Duodenal mucosa (tissue), 2 donors: ENCODE results near the gene KRTAP10-4.
"Not testable (repeated sequence)": the region's sequence is repeated elsewhere in the genome, so short reads cannot be mapped to it uniquely, and the experiment has no call there.

ENCODE experiments used
- H3K27ac ChIP-seq: one replicate; pipeline ENCODE4 v1.7.0; 2013; ENCODE audit warnings: low read depth, low read length
- H3K27me3 ChIP-seq, 2 donors: one replicate each; pipeline ENCODE4 v1.7.0; 2013; ENCODE audit warnings: low read length in 2 of 2, control low read depth in 1 of 2; ENCODE audit not compliant: insufficient read depth in 2 of 2, control insufficient read depth in 1 of 2
- H3K36me3 ChIP-seq, 2 donors: one replicate each; pipeline ENCODE4 v1.7.0; 2013; ENCODE audit warnings: low read length in 2 of 2, control low read depth in 1 of 2; ENCODE audit not compliant: insufficient read depth in 2 of 2, control insufficient read depth in 1 of 2
- H3K4me1 ChIP-seq, 2 donors: one replicate each; pipeline ENCODE4 v1.7.0; 2013; ENCODE audit warnings: low read length in 2 of 2, control low read depth in 1 of 2; ENCODE audit not compliant: insufficient read depth in 2 of 2, control insufficient read depth in 1 of 2
- H3K4me3 ChIP-seq, 2 donors: one replicate each; pipeline ENCODE4 v1.7.0; 2013; ENCODE audit warnings: low read length in 2 of 2, low read depth in 1 of 2
- H3K9ac ChIP-seq, 2 donors: one replicate each; pipeline ENCODE4 v1.7.0; 2013; ENCODE audit warnings: low read length in 2 of 2, low read depth in 1 of 2
- H3K9me3 ChIP-seq, 2 donors: one replicate each; pipeline ENCODE4 v1.7.0; 2013; ENCODE audit warnings: low read length in 2 of 2, control low read depth in 1 of 2; ENCODE audit not compliant: control insufficient read depth in 1 of 2

Gene KRTAP10-4

DNA sequence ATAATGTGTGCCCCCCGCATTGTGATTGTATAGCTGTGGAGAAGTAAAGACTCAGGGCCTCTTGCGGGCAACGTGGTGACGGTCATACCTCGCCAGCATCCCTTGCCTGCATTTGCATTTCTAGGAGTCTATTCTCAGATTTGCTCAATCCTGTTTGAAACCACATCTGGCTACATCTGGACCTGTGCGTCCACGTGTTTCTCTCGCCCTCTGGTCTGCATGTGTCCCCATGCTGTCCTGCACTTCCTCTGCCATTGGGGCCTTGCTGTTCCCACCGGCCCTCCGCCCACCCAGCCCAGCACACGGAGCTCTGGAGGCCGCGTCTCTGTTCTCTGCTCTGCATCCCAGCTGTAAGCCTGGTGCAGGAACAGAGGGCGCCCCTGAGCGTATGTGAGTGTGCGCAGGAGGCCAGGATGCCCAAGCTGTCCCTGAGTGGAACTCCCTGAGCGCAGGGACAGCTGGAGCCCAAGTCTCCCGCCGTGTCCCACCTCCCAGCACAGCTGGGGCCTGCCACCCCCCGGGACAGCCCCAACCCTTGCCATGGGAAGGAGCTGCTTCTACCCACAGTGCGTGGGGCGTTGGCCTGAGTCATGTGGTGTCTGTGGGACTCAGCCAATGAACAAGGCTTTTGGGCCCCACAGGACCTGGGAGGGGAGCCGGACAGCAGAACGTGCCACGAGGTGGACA lies 23.9 kb upstream of the KRTAP10-4 start:
- Histone ChIP-seq H3K27me3 (peaks cover 0 to 4% of the 10 kb centered on the region in 2 donors), H3K4me3 (no peak overlapping the region), H3K4me1 (no peaks in the 10 kb centered on the region), H3K36me3 (no peaks in the 10 kb centered on the region), H3K9me3 (peaks cover 0 to 7% of the 10 kb centered on the region in 2 donors), H3K27ac (no peak overlapping the region), H3K9ac (no peak overlapping the region)

DNA sequence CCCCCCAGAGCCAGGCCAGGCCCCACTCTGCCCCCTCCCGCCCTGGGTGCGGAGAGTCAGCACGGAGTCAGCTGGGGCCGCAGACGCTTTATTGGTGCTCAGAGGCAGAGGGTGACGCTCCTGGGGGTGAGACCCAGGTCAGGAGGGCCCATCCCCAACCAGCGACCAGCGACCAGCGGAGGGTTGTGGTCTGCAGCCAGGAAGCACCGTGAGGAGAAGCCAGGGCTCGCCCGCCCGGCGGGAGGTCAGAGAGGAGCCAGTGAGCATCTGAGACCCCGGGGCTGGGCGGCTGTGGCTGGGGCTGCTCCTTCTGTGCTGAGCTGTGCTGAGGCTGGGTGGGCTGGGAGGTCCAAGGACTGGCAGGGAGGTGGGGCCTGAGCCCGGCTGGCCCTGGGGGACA lies 23.2 kb upstream of the KRTAP10-4 start:
- not testable (repeated sequence) for H3K27ac ChIP-seq, H3K9me3 ChIP-seq, H3K4me1 ChIP-seq, H3K4me3 ChIP-seq, H3K36me3 ChIP-seq, H3K9ac ChIP-seq, H3K27me3 ChIP-seq

DNA sequence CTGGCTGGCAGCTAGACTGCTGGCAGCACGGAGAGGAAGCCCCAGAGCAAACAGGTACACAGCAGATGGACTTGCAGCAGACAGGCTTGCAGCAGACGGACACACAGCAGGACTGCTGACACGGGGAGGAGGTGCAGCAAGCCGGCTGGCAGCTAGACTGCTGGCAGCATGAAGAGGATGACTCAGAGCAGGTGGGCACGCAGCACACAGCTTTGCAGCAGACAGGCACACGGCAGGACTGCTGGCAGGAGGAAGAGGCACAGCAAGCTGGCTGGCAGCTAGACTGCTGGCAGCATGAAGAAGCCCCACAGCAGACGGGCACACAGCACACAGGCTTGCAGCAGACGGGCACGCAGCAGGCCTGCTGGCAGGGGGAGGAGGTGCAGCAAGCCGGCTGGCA lies 22.7 kb upstream of the KRTAP10-4 start:
- no peaks in the 10 kb centered on the region for H3K36me3 ChIP-seq
- H3K9ac ChIP-seq, result no peak overlapping the region
- peaks cover 0 to 4% of the 10 kb centered on the region in 2 donors for H3K27me3 ChIP-seq

DNA sequence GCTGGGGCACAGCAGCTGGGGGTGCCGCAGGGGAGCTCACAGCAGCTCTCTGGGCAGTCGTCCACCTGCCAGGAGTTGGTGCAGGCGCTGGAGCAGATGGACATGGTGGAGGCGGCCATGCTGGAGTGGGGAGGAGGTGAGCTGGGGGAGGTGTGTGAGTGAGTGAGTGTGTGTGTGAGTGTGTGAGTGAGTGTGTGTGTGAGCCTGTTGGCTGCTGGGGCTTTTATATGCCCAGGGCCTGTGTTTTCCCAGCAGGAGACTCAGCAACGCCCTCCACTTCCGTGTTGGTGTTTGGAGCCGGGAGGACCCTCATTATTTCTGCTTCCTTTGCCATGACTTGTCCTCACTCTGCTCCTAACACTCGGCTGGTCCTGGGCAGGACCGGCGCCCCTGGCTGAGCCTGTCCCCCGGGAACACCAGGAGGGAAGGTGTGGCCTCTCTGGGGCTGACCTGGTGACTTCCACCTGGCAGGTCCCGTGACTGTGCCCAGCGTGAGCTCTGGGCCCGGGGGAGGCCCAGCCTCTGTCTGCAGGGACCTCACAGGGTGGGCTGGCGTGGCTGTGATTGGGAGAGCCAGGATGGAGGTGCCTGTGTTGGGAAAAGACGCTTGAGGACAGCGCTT lies 22.1 kb upstream of the KRTAP10-4 start, which contains the start of gene KRTAP10-2:
Gene KRTAP10-2 (minus strand): TSS at position 166 of the 622 bp plus-strand sequence. CDS start 47 bp downstream, at position 119.
- H3K4me3 ChIP-seq, result no peak within 1 kb of the TSS
- no peak within 1 kb of the TSS for H3K9ac ChIP-seq
- H3K36me3 ChIP-seq, result no peaks in the 10 kb centered on the region
- no peaks in the 10 kb centered on the region for H3K4me1 ChIP-seq
- H3K9me3 ChIP-seq, result peaks cover 0 to 7% of the 10 kb centered on the region in 2 donors
- peaks cover 0 to 4% of the 10 kb centered on the region in 2 donors for H3K27me3 ChIP-seq
- no peak within 1 kb of the TSS for H3K27ac ChIP-seq

More for the DNA sequence above, 22.7 kb upstream of the KRTAP10-4 start:
- Histone ChIP-seq H3K9me3 (peaks cover 0 to 7% of the 10 kb centered on the region in 2 donors), H3K4me1 (no peaks in the 10 kb centered on the region), H3K4me3 (no peak overlapping the region), H3K27ac (no peak overlapping the region)

DNA sequence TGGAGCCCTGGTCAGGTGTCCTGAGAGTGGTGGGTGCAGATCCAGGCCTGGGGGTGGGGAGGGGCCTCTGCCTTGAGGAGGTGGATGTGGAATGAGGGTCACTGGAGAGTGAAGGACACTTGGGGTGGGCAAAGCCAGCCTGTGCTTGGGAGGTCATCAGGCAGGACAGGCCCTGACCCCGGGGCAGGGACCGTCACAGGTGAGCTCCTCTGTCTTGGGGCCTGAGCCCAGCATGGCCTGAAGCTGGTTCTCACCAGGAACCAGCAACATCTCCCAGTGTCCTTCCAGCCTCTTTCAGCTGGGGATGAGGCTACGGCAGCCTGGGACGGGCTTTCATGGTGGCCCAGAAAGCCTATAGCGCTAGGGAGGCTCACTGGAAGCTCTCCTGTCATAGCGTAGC lies 21.4 kb upstream of the KRTAP10-4 start:
- H3K27me3 ChIP-seq, result peaks cover 0 to 4% of the 10 kb centered on the region in 2 donors
- H3K4me1 ChIP-seq, result no peaks in the 10 kb centered on the region
- no peak overlapping the region for H3K27ac ChIP-seq
- no peak overlapping the region for H3K4me3 ChIP-seq
- H3K36me3 ChIP-seq, result no peaks in the 10 kb centered on the region
- peaks cover 0 to 1% of the 10 kb centered on the region in 2 donors for H3K9me3 ChIP-seq
- no peak overlapping the region for H3K9ac ChIP-seq

DNA sequence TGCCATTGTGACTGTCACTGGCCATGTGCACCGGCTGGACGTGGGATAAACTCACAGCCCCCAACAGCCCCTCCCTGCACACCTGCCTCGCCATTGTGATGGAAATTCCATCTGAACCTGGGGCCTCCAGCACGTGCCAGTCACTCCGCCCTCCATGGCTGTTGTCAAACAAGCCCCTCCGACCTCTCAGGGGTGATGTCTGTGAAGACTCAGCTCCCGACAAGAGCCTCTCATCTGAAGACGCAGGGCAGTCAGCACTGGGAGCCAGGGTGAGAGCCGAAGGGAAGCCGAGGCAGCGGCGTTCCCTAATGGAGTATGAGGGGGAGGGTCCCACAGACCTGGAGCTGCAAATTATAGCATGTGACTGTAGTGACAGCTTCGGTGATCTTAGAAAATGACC lies 20.8 kb upstream of the KRTAP10-4 start:
- Histone ChIP-seq H3K4me3 (no peak overlapping the region), H3K27me3 (peaks cover 1 to 4% of the 10 kb centered on the region in 2 donors), H3K27ac (no peak overlapping the region), H3K9ac (no peak overlapping the region), H3K4me1 (no peaks in the 10 kb centered on the region), H3K9me3 (no peaks in the 10 kb centered on the region), H3K36me3 (no peaks in the 10 kb centered on the region)

DNA sequence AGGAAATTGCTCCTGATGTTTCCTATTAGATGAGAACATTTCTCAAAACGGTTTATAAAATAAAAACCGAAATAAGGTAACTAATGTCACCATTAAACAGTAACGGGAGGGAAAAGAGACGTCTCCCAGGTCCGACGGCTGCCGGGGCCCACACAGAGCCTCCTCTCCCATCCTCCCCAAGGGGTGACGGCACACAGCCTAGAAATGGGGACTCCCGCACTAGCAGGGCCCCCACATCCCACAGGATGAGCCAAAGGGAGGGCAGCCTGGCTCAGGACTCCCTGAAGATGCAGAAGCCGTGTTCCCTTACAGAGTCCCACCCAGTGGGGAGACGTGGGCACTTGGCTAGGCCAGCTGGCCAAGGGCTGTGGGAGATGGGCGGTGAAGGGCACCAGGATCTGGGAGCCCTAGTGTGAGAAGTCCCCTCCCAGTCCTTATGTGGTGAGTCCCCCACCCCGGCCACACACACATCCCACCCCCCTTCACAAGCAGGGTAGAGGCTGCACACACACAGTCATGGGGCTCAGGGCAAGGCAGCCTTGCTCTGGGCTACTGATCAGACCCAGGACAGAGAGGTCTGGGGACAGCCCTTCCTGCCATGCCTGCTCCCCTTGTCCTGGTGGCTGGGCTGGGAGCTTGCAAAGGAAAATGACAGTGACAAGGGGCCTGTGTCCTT lies 18.2 kb upstream of the KRTAP10-4 start:
- peaks cover 0 to 8% of the 10 kb centered on the region in 2 donors for H3K27me3 ChIP-seq
- no peaks in the 10 kb centered on the region for H3K36me3 ChIP-seq
- no peak overlapping the region for H3K27ac ChIP-seq
- no peaks in the 10 kb centered on the region for H3K9me3 ChIP-seq
- H3K9ac ChIP-seq, result no peak overlapping the region
- no peaks in the 10 kb centered on the region for H3K4me1 ChIP-seq
- no peak overlapping the region for H3K4me3 ChIP-seq

DNA sequence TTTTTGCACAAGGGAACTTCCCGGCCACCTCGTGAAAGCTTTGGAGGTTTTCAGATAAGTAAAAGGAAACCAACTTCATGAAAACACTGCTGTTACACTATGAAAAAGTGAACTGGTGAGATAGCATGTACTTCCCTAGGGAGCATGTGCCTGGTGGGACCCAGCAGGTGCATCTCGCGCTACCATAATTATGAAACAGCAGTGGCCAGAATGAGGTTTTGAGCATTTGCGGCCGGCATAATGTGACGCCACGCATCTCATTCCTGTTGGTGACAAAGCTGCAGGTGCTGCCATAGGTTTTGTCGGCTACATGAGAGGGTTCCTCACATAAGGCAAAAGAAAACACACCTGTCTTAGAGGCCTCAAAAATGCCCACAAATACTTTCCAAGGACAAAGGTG lies 16.6 kb upstream of the KRTAP10-4 start:
- no peak overlapping the region for H3K27ac ChIP-seq
- H3K9ac ChIP-seq, result no peak overlapping the region
- peaks cover 0 to 8% of the 10 kb centered on the region in 2 donors for H3K27me3 ChIP-seq
- H3K9me3 ChIP-seq, result no peaks in the 10 kb centered on the region
- H3K4me3 ChIP-seq, result no peak overlapping the region
- no peaks in the 10 kb centered on the region for H3K36me3 ChIP-seq
- H3K4me1 ChIP-seq, result no peaks in the 10 kb centered on the region

DNA sequence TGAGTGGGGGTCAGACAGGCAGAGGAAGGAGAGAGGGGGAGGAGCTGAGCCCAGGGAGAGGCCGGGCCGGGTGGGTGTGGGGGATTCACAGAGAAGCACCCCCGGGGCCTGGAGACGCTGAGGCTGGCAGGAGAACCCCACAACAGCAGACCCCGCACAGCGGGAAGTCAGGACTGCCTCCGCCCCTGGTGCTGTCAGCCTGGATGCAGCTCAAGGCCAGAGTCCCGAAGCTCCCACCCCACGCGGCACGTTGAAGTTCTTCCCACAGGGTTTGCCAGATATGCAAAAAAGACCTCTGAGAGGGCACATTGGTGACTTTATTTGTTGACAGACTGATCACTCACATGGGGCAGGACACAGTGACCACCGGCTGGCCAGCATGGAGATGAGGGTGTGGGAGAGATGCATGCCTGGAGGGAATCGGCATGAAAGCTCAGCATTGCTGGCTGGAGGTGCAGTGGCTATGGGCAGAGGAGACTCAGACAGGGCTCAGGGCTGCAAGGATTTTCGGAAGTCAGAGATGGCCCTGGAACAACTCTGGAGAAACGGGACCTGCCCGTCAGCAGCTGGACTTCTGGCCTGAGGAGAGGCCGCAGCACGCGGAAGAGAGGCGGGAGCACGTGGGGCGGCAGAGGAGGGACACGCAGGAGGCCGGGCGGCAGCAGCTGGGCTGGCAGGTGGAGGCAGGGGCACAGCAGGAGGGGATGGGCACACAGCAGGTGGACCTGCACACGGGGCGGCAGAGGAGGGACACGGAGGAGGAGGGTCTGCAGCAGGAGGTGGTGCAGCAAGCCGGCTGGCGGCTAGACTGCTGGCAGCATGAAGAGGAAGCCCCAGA lies 15.8 kb upstream of the KRTAP10-4 start:
- no peak overlapping the region for H3K4me3 ChIP-seq
- no peak overlapping the region for H3K9ac ChIP-seq
- H3K27ac ChIP-seq, result no peak overlapping the region
- peaks cover 0 to 8% of the 10 kb centered on the region in 2 donors for H3K27me3 ChIP-seq
- H3K4me1 ChIP-seq, result no peaks in the 10 kb centered on the region
- H3K36me3 ChIP-seq, result no peaks in the 10 kb centered on the region
- H3K9me3 ChIP-seq, result no peaks in the 10 kb centered on the region

DNA sequence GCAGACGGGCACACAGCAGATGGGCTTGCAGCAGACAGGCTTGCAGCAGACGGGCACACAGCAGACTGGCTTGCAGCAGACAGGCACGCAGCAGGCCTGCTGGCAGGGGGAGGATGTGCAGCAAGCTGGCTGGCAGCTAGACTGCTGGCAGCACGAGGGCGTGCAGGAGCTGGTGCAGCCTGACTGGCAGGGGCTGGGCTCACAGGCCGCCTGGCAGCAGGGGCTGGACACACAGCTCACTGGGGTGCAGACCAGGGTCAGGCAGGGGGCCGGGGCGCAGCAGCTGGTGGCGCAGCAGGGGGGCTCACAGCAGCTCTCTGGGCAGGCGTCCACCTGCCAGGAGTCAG lies 15.2 kb upstream of the KRTAP10-4 start:
- H3K27ac ChIP-seq, H3K27me3 ChIP-seq: not testable (repeated sequence)

More for the DNA sequence above, 15.2 kb upstream of the KRTAP10-4 start:
- not testable (repeated sequence) for H3K36me3 ChIP-seq, H3K4me1 ChIP-seq, H3K9me3 ChIP-seq, H3K9ac ChIP-seq, H3K4me3 ChIP-seq
